ENCODE data around the gene BPIFB2. TPM values are rescaled to one million over a fixed set of nuclear protein-coding genes. Genes with fewer than 3 reads are reported as not detected.

The BPIFB2 gene
- polyA plus RNA-seq, 1 donor from 2014 or later, result not detected

GRCh38 chr20:32969356-32970114 lies 38.0 kb upstream of the BPIFB2 start:
- Histone ChIP-seq H4K20me1 (ENCODE audit: insufficient read depth) (no peaks in the 10 kb centered on the region), H3K79me2 (replicated peaks; ENCODE audit: insufficient read depth, low read length) (no peaks in the 10 kb centered on the region), H3K9ac (ENCODE audit: low read length) (no peak overlapping the region), H3F3A (ENCODE audit: insufficient read depth, low read length, poor library complexity, severe bottlenecking) (no peaks in the 10 kb centered on the region), H2AFZ (ENCODE audit: low read depth, low read length) (no peak overlapping the region), H3K27me3 (ENCODE audit: insufficient read depth, low read depth, low read length) (no peaks in the 10 kb centered on the region), H3K9me3 (ENCODE audit: low read length) (no peaks in the 10 kb centered on the region), H3K27ac (ENCODE audit: low read length) (no peak overlapping the region), H3K4me2 (ENCODE audit: low read length) (no peak overlapping the region), H3K4me3 (ENCODE audit: low read length) (no peak overlapping the region), H3K9me2 (ENCODE audit: insufficient read depth, low read length) (no peaks in the 10 kb centered on the region), H3K36me3 (ENCODE audit: insufficient read depth, low read length) (no peaks in the 10 kb centered on the region)
- TF ChIP-seq REST (IDR thresholded peaks at IDR 0.05; ENCODE audit: borderline replicate concordance) (no peak), POLR2AphosphoS5 (IDR thresholded peaks at IDR 0.05) (no peak), RAD21 (conservative IDR thresholded peaks at IDR 0.05) (no peak), EZH2 (IDR thresholded peaks at IDR 0.05; ENCODE audit: borderline replicate concordance, insufficient read depth, low read length, poor library complexity, severe bottlenecking) (no peak), TAF1 (IDR thresholded peaks at IDR 0.05; ENCODE audit: low read depth) (no peak), MXI1 (conservative IDR thresholded peaks at IDR 0.05; ENCODE audit: poor library complexity, severe bottlenecking) (no peak), CTCF (IDR thresholded peaks at IDR 0.05; ENCODE audit: poor library complexity, severe bottlenecking) (no peak), EP300 (conservative IDR thresholded peaks at IDR 0.05; ENCODE audit: poor library complexity, severe bottlenecking) (no peak), SMC3 (conservative IDR thresholded peaks at IDR 0.05; ENCODE audit: poor library complexity) (no peak)

- Histone ChIP-seq H3K79me2 (replicated peaks; ENCODE audit: insufficient read depth, low read length) (no peaks in the 10 kb centered on the region), H3K9me2 (ENCODE audit: insufficient read depth, low read length) (no peaks in the 10 kb centered on the region), H3K27ac (ENCODE audit: low read length) (no peak overlapping the region), H2AFZ (ENCODE audit: low read depth, low read length) (no peak overlapping the region), H3K36me3 (ENCODE audit: insufficient read depth, low read length) (no peaks in the 10 kb centered on the region), H3K4me2 (ENCODE audit: low read length) (no peak overlapping the region), H3F3A (ENCODE audit: insufficient read depth, low read length, poor library complexity, severe bottlenecking) (no peaks in the 10 kb centered on the region), H3K4me3 (ENCODE audit: low read length) (no peak overlapping the region), H3K9ac (ENCODE audit: low read length) (no peak overlapping the region), H3K27me3 (ENCODE audit: insufficient read depth, low read depth, low read length) (no peaks in the 10 kb centered on the region), H4K20me1 (ENCODE audit: insufficient read depth) (no peaks in the 10 kb centered on the region), H3K9me3 (ENCODE audit: low read length) (no peaks in the 10 kb centered on the region)
- TF ChIP-seq CTCF (IDR thresholded peaks at IDR 0.05; ENCODE audit: poor library complexity, severe bottlenecking) (no peak), MXI1 (conservative IDR thresholded peaks at IDR 0.05; ENCODE audit: poor library complexity, severe bottlenecking) (no peak), EZH2 (IDR thresholded peaks at IDR 0.05; ENCODE audit: borderline replicate concordance, insufficient read depth, low read length, poor library complexity, severe bottlenecking) (no peak)
These were observed 37.2 kb upstream of the BPIFB2 start for GRCh38 chr20:32970115-32970972.

All from neural cell (in vitro differentiated cells).